GM12878 (cell line): Measurements from ENCODE around the gene ACRBP. TPM values are rescaled to one million over a fixed set of nuclear protein-coding genes. Genes with fewer than 3 reads are reported as not detected.

Source experiments
- ATAC-seq: fragments of 200-7000 bp; cut with Tn5 transposase; 3 replicates; pipeline ENCODE4 v1.9.1; 2020; ENCODE audit warnings: mild to moderate bottlenecking, moderate library complexity
- BruUV-seq: library from RNA; stranded (reverse); fragments of 400-500 nt; replicated peaks from 2 replicates; lab custom pipeline; 2021; lab: Mats Ljungman, UMichigan
- CTCF ChIA-PET: fragments of 300-600 bp; sonication (Branson Sonifier 250); formaldehyde crosslinking; extraction: SDS; loops from one replicate; lab custom pipeline; 2021; ENCODE audit warnings: inconsistent platforms; lab: Yijun Ruan, JAX
- POLR2A ChIA-PET: fragments of 350-600 bp; formaldehyde crosslinking; extraction: SDS; loops from one replicate; lab custom pipeline; 2021; ENCODE audit warnings: inconsistent platforms; lab: Charles Lee
- RAD21 ChIA-PET: fragments of 300-600 bp; sonication (Branson Sonifier 250); formaldehyde crosslinking; loops from one replicate; lab custom pipeline; 2023; ENCODE audit warnings: antibody characterized with exemption; ENCODE audit not compliant: unreplicated experiment; lab: Charles Lee
- SMC1A ChIA-PET: fragments of 300-600 bp; sonication (Branson Sonifier 250); formaldehyde crosslinking; loops from one replicate; lab custom pipeline; 2023; ENCODE audit not compliant: unreplicated experiment, uncharacterized antibody; lab: Charles Lee
- DNase-seq: peaks from one replicate; pipeline ENCODE4 v3.0.0-alpha.2; 2011; ENCODE audit warnings: low read depth, low spot score
- FAIRE-seq: peaks from 3 replicates; lab custom pipeline; 2011; peaks lifted over from hg19 to GRCh38; lab: Jason Lieb, UNC
- H2AFZ ChIP-seq: 2 replicates; pipeline ENCODE4 v1.6.0; 2011; ENCODE audit warnings: low read depth, low read length, control low read depth; ENCODE audit not compliant: control insufficient read depth
- H3K27ac ChIP-seq: 2 replicates; pipeline ENCODE4 v1.5.1; 2011; ENCODE audit warnings: control low read depth; ENCODE audit not compliant: control insufficient read depth, insufficient read depth
- H3K27me3 ChIP-seq, 2 experiments: replicated peaks in 1 of 2; 2 replicates each; pipeline versions ENCODE4 v1.6.0 to v1.6.1; 2011; ENCODE audit warnings: low read length in 1 of 2; ENCODE audit not compliant: control insufficient read depth in 2 of 2, insufficient read depth in 2 of 2
- H3K36me3 ChIP-seq, 2 experiments: 2 replicates each; pipeline ENCODE4 v1.5.1; 2011; ENCODE audit warnings: low read length in 1 of 2; ENCODE audit not compliant: control insufficient read depth in 2 of 2, insufficient read depth in 2 of 2
- H3K4me1 ChIP-seq: 2 replicates; pipeline ENCODE4 v1.6.1; 2011; ENCODE audit warnings: mild to moderate bottlenecking, low read length, moderate library complexity, mixed read lengths; ENCODE audit not compliant: control insufficient read depth, insufficient read depth
- H3K4me2 ChIP-seq: 2 replicates; pipeline ENCODE4 v1.6.0; 2011; ENCODE audit warnings: control low read depth; ENCODE audit not compliant: control insufficient read depth, insufficient read depth
- H3K4me3 ChIP-seq: fragments of 200-600 bp; sonication (generic); 2 replicates; pipeline ENCODE4 v1.5.1; 2016
- H3K79me2 ChIP-seq: 2 replicates; pipeline ENCODE4 v1.6.0; 2011; ENCODE audit warnings: low read length; ENCODE audit not compliant: control insufficient read depth, insufficient read depth
- H3K9ac ChIP-seq: 2 replicates; pipeline ENCODE4 v1.8.0; 2011; ENCODE audit warnings: low read length, control low read depth, mixed read lengths; ENCODE audit not compliant: control insufficient read depth, insufficient read depth
- H3K9me3 ChIP-seq: replicated peaks from 3 replicates; pipeline ENCODE4 v1.5.1; 2011; ENCODE audit warnings: mild to moderate bottlenecking, low read length; ENCODE audit not compliant: control insufficient read depth, insufficient read depth
- H4K20me1 ChIP-seq: 2 replicates; pipeline ENCODE4 v1.6.0; 2011; ENCODE audit not compliant: control insufficient read depth, insufficient read depth
- EGR1 ChIP-seq, 2 experiments: IDR thresholded peaks; 1 replicate in 1 of 2; 2 replicates in 1 of 2; pipeline ENCODE4 v1.6.1; 2011 to 2012; ENCODE audit warnings: low read depth in 2 of 2, low read length in 2 of 2, borderline replicate concordance in 1 of 2, mild to moderate bottlenecking in 1 of 2, moderate library complexity in 1 of 2
- FOXK2 ChIP-seq: fragments of 450-650 bp; IDR thresholded peaks from 2 replicates; pipeline ENCODE4 v1.6.1; 2017; ENCODE audit warnings: mild to moderate bottlenecking, moderate library complexity
- MYB ChIP-seq: fragments of 150-350 bp; IDR thresholded peaks from 2 replicates; pipeline ENCODE4 v1.6.1; 2014; ENCODE audit warnings: mild to moderate bottlenecking, low read depth, low read length, borderline replicate concordance
- MYC ChIP-seq: IDR thresholded peaks from 2 replicates; pipeline ENCODE4 v1.6.1; 2011; ENCODE audit warnings: mild to moderate bottlenecking, low read length, moderate library complexity, inconsistent platforms; ENCODE audit not compliant: insufficient read depth, insufficient replicate concordance, insufficient read length, severe bottlenecking
- NFYB ChIP-seq: IDR thresholded peaks from 2 replicates; pipeline ENCODE4 v1.6.1; 2011; ENCODE audit warnings: low read depth, mild to moderate bottlenecking, low read length, improper control_type of control experiment, moderate library complexity; ENCODE audit not compliant: insufficient read depth
- RAD51 ChIP-seq: fragments of 450-650 bp; IDR thresholded peaks from 2 replicates; pipeline ENCODE4 v1.6.1; 2016; ENCODE audit warnings: moderate library complexity, mild to moderate bottlenecking, inconsistent platforms
- SIX5 ChIP-seq: IDR thresholded peaks from 2 replicates; pipeline ENCODE4 v1.6.1; 2011; ENCODE audit warnings: mild to moderate bottlenecking, low read depth, low read length, moderate library complexity; ENCODE audit not compliant: severe bottlenecking
- SRF ChIP-seq, 2 experiments: IDR thresholded peaks; 2 replicates each; pipeline ENCODE4 v1.6.1; 2011; ENCODE audit warnings: low read depth in 2 of 2, low read length in 2 of 2, mild to moderate bottlenecking in 1 of 2, moderate library complexity in 1 of 2
- YBX1 ChIP-seq: fragments of 450-650 bp; IDR thresholded peaks from 2 replicates; pipeline ENCODE4 v1.6.1; 2016; ENCODE audit warnings: antibody characterized with exemption
- ZNF384 ChIP-seq: IDR thresholded peaks from 2 replicates; pipeline ENCODE4 v1.6.1; 2012; ENCODE audit warnings: low read depth, mild to moderate bottlenecking, low read length, improper control_type of control experiment, borderline replicate concordance
- WGBS: methylation state at CpG from one replicate; pipeline ENCODE4 v1.1.6; 2016; ENCODE audit warnings: low lambda C conversion rate; ENCODE audit not compliant: insufficient replicate concordance, insufficient coverage; ENCODE audit errors: missing lambda C conversion rate; 5-methylcytosine and 5-hydroxymethylcytosine counted together
- in situ Hi-C: fragments of 300-500 bp; cut with MboI; formaldehyde crosslinking; loops from 9 replicates; pipeline ENCODE4 v1.14.3; 2018; ENCODE audit warnings: mixed read lengths
- intact Hi-C: fragments of 100-400 bp; cut with micrococcal nuclease; formaldehyde crosslinking; loops from one replicate; pipeline ENCODE4 v1.14.2; 2022; ENCODE audit not compliant: unreplicated experiment
- polyA plus RNA-seq, 11 experiments: library from polyadenylated mRNA; depleted of rRNA in 4 of 11; unstranded in 6 of 11; stranded (reverse) in 5 of 11; fragments of >200 nt; fragmentation: Nextera tagmentation in 4 of 11; fragmentation: Illumina TruSeq in 1 of 11; extraction: Ambion mirVana in 4 of 11; extraction: Trizol in 1 of 11; gene quantifications; 1 replicate in 1 of 11; 2 replicates in 10 of 11; pipeline versions ENCODE4 v1.2.1 to v1.2.3, GENCODE V29; 2011 to 2016; ENCODE audit warnings: inconsistent platforms in 2 of 11, missing spikeins in 2 of 11, low read depth in 1 of 11
- total RNA-seq, 4 experiments: library from RNA; depleted of rRNA in 3 of 4; stranded (reverse); fragments of >200 nt in 3 of 4; fragmentation: Illumina TruSeq in 1 of 4; extraction: Trizol in 1 of 4; gene quantifications; 2 replicates each; pipeline versions ENCODE4 v1.2.1 to v1.2.3, GENCODE V29; 2013 to 2021

Gene ACRBP
- total and polyA plus RNA-seq, 10 of the 15 experiments (the other 5 are each of a cell fraction or from before 2014, with no cell fraction given): 0.54 to 1.4 (median 0.87) TPM

- Histone ChIP-seq H3K79me2 (peaks cover 12% of the 10 kb centered on the region), H3K27me3 (no peaks in the 10 kb centered on the region), H3K9ac (no peak overlapping the region), H2AFZ (peak overlapping the region; percentile 37; the same call in 1 of the 2 replicates), H3K4me3 (peak overlapping the region; percentile 60; the same call in 1 of the 2 replicates), H3K9me3 (no peaks in the 10 kb centered on the region), H4K20me1 (no peaks in the 10 kb centered on the region), H3K36me3 (no peaks in the 10 kb centered on the region), H3K4me1 (peaks cover 29% of the 10 kb centered on the region), H3K27ac (no peak overlapping the region), H3K4me2 (peak overlapping the region; percentile 59; the same call in 1 of the 2 replicates)
- peak; percentile 68 for ATAC-seq
- RAD21 ChIA-PET: interaction anchor here (0.5 to 2.2 kb wide), 9 partner anchors 8 to 242 kb away, joined by 3 to 8 read pairs (median 4); partner anchors contain the start of genes COPS7A, LPAR5 and ZNF384
- 89% methylated on average over 6 of the region's 7 CpGs for WGBS
- POLR2A ChIA-PET: interaction anchor here (0.6 to 2.2 kb wide), 10 partner anchors 8 to 324 kb away, joined by 3 to 10 read pairs (median 6); partner anchors contain the start of genes LPAR5, PTPN6 and ZNF384
- FAIRE-seq: peak; percentile 81
- DNase-seq: no peak
- TF ChIP-seq MYB (no peak), YBX1 (no peak), RAD51 (no peak), SRF (IDR thresholded peaks at IDR 0.05; ENCODE audit: low read depth in 2 of 2, low read length in 2 of 2) (no peak), NFYB (0 out of 2 replicates have a peak, but pooled peaks have one; percentile 50), SIX5 (no peak), MYC (no peak), FOXK2 (no peak), ZNF384 (peak; percentile 20; the same call in 1 of the 2 replicates), EGR1 (IDR thresholded peaks at IDR 0.05; ENCODE audit: borderline replicate concordance in 1 of 2, low read depth in 2 of 2, low read length in 2 of 2) (peak in 1 of 2 experiments; percentile 83; a peak in 2 of 3 replicates)
- intact Hi-C loops: loop anchor here (2.0 kb wide), 1 partner anchor 61 kb away; the partner anchor contains the start of gene ZNF384
- no TSS peak for BruUV-seq
- in situ Hi-C loops: no loop called here
- CTCF ChIA-PET: interaction anchor here (0.6 to 2.6 kb wide), 9 partner anchors 9 to 126 kb away, joined by 3 to 7 read pairs (median 4); partner anchors contain the start of gene MLF2
- SMC1A ChIA-PET: interaction anchor here (0.8 to 3.6 kb wide), 6 partner anchors 17 to 125 kb away, joined by 3 to 13 read pairs (median 4); partner anchors contain the start of gene MLF2
These were observed 19.6 kb downstream of the ACRBP start for GRCh38 chr12:6627616-6628015.
